Measurements from ENCODE around the gene PRKD1. TPM values are rescaled to one million over a fixed set of nuclear protein-coding genes. Genes with fewer than 3 reads are reported as not detected.

Gene PRKD1
- total and polyA plus RNA-seq, 10 of the 15 experiments (the other 5 are each of a cell fraction or from before 2014, with no cell fraction given), result 0.02 to 0.56 TPM; not detected in 8

DNA sequence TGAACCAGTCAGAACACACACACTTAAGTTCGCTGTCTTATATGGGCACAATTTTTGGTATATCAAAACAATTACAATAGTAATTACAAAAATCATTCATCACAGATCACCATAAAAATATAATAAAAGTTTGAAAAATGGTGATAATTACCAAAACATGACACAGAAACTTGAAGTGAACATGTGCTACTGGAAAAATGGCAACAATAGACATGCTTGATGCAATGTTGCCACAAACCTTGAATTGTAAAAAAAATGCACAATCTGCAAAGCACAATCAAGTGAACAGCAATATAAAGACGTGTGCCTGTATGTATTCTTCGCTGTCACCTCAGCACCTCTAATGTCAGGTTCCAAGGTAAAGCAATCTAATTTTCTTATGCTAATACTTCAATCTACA is 117.6 kb downstream of the PRKD1 start:
- Histone ChIP-seq H3K36me3 (ENCODE audit: control insufficient read depth in 2 of 2, insufficient read depth in 2 of 2, low read length in 1 of 2) (no peaks in the 10 kb centered on the region), H3K9ac (ENCODE audit: control insufficient read depth, insufficient read depth, low read length) (no peak overlapping the region), H3K9me3 (replicated peaks; ENCODE audit: control insufficient read depth, insufficient read depth, low read length) (no peaks in the 10 kb centered on the region; the same call in 2 of the 3 replicates), H3K79me2 (ENCODE audit: control insufficient read depth, insufficient read depth, low read length) (no peaks in the 10 kb centered on the region), H3K4me1 (ENCODE audit: control insufficient read depth, insufficient read depth, low read length) (no peaks in the 10 kb centered on the region), H3K4me2 (ENCODE audit: control insufficient read depth, insufficient read depth) (no peak overlapping the region), H3K4me3 (no peak overlapping the region), H2AFZ (ENCODE audit: control insufficient read depth, low read depth, low read length) (no peak overlapping the region), H4K20me1 (ENCODE audit: control insufficient read depth, insufficient read depth) (no peaks in the 10 kb centered on the region), H3K27me3 (replicated peaks in 1 of 2; ENCODE audit: control insufficient read depth in 2 of 2, insufficient read depth in 2 of 2, low read length in 1 of 2) (no peaks in the 10 kb centered on the region), H3K27ac (ENCODE audit: control insufficient read depth, insufficient read depth) (no peak overlapping the region)
- FAIRE-seq (no peak), DNase-seq (ENCODE audit: low read depth, low spot score) (no peak), ATAC-seq (no peak)
- intact Hi-C loops (cut with micrococcal nuclease; ENCODE audit: unreplicated experiment), result no loop called here
- ChIA-PET RAD21 (ENCODE audit: unreplicated experiment) (no interaction called here), POLR2A (no interaction called here), SMC1A (ENCODE audit: uncharacterized antibody, unreplicated experiment) (no interaction called here), CTCF (no interaction called here)
- TF ChIP-seq HDGF (IDR thresholded peaks at IDR 0.05) (no peak), MEF2A (IDR thresholded peaks at IDR 0.05; ENCODE audit: insufficient read depth, low read depth, low read length) (no peak), WRNIP1 (IDR thresholded peaks at IDR 0.05; ENCODE audit: borderline replicate concordance, low read depth, low read length) (no peak), RBBP5 (conservative IDR thresholded peaks at IDR 0.05) (no peak), NBN (IDR thresholded peaks at IDR 0.05) (no peak), ZNF207 (IDR thresholded peaks at IDR 0.05; ENCODE audit: borderline replicate concordance) (no peak), TCF7 (IDR thresholded peaks at IDR 0.05; ENCODE audit: borderline replicate concordance) (no peak), LARP7 (IDR thresholded peaks at IDR 0.05) (no peak), ZNF622 (IDR thresholded peaks at IDR 0.05) (no peak), RB1 (IDR thresholded peaks at IDR 0.05; ENCODE audit: borderline replicate concordance) (no peak), SRF (IDR thresholded peaks at IDR 0.05; ENCODE audit: low read depth in 2 of 2, low read length in 2 of 2) (no peak)
- TF ChIP-seq, protein P1, sequence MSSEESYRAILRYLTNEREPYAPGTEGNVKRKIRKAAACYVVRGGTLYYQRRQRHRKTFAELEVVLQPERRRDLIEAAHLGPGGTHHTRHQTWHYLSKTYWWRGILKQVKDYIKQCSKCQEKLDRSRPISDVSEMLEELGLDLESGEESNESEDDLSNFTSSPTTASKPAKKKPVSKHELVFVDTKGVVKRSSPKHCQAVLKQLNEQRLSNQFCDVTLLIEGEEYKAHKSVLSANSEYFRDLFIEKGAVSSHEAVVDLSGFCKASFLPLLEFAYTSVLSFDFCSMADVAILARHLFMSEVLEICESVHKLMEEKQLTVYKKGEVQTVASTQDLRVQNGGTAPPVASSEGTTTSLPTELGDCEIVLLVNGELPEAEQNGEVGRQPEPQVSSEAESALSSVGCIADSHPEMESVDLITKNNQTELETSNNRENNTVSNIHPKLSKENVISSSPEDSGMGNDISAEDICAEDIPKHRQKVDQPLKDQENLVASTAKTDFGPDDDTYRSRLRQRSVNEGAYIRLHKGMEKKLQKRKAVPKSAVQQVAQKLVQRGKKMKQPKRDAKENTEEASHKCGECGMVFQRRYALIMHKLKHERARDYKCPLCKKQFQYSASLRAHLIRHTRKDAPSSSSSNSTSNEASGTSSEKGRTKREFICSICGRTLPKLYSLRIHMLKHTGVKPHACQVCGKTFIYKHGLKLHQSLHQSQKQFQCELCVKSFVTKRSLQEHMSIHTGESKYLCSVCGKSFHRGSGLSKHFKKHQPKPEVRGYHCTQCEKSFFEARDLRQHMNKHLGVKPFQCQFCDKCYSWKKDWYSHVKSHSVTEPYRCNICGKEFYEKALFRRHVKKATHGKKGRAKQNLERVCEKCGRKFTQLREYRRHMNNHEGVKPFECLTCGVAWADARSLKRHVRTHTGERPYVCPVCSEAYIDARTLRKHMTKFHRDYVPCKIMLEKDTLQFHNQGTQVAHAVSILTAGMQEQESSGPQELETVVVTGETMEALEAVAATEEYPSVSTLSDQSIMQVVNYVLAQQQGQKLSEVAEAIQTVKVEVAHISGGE (CRISPR knock-in tag; IDR thresholded peaks at IDR 0.05), result no peak
- in situ Hi-C loops (cut with MboI), result no loop called here
- no TSS peak for BruUV-seq (replicated peaks)
- 34% methylated on average over 3 of the region's 3 CpGs for WGBS (ENCODE audit: insufficient coverage, insufficient replicate concordance, low lambda C conversion rate, missing lambda C conversion rate)
